ENCODE measurements around the gene DYRK1A. TPM values are rescaled to one million over a fixed set of nuclear protein-coding genes. Genes with fewer than 3 reads are reported as not detected.

Gene DYRK1A
- total and polyA plus RNA-seq, 2 of the 13 experiments (the other 11 are each of a cell fraction or from before 2014, with no cell fraction given), result 24.6 to 34.2 TPM

DNA sequence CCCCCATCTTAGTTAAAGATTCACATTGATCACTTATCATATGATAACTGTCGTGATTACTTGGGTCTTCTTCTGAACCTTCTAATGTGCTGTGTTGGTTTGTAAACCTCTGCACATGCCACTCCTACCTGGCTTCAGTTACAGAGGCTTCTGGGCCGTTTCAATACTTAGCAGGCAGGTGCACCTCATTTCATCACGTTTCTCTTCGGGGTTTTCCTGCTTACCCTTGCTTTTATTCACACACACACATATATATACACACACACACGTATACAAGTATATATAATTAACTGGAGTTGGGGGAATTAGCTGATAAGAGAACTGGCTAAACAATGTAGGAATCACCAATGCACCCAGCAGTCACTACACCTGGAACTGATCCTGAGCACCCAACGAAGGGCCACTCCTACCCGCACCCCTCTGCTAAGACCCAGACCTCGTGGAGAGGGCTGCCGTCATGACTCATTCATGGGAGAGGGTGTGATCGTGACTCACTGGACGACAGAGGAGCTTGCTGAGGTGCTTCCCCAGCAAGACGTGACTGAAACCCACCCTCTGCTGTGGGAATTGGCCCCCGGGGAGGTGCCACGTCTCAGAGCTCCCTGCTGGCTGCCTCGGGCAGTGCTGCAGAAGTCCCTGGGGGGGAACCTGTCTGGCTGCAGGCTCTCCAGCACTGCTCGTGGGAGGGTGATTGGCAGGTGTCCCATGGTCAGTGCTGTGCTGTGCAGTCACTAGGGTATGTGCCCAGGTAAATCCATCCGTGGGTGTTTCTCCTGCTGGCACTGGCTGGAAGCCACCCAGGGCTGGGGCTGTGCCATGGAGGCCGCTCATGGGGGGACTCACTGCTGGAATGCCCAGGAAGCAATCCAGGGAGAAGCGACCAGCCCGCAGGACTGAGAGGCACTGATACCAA, 166.6 kb downstream of the DYRK1A start:
- H2AFZ ChIP-seq (ENCODE audit: low read length), result no peak overlapping the region
- DNase-seq (ENCODE audit: low spot score), result no peak

GRCh38 chr21:37534431-37534830, 167.9 kb downstream of the DYRK1A start:
- ATAC-seq (no peak), FAIRE-seq (no peak), DNase-seq (ENCODE audit: low spot score) (no peak)
- no peak overlapping the region for H3K9ac ChIP-seq (ENCODE audit: insufficient read depth, low read depth, low read length)
- no peak overlapping the region for H2AFZ ChIP-seq (ENCODE audit: low read length)
- 5% methylated on average over 3 of the region's 3 CpGs for WGBS (ENCODE audit: low lambda C conversion rate)
- H3K9me3 ChIP-seq (ENCODE audit: low read length), result no peaks in the 10 kb centered on the region
- H3K79me2 ChIP-seq (ENCODE audit: insufficient read depth, low read length), result no peaks in the 10 kb centered on the region
- POLR2A ChIA-PET, result no interaction called here
- H3K4me3 ChIP-seq (replicated peaks in 1 of 3; ENCODE audit: insufficient read depth in 1 of 3, low read depth in 2 of 3, low read length in 3 of 3), result no peak overlapping the region
- in situ Hi-C loops (cut with HindIII; ENCODE audit: extremely low pct_ligation_motif_present, low pct_unique_long_range_greater_than_20kb) (no loop called here), intact Hi-C loops (cut with micrococcal nuclease; ENCODE audit: unreplicated experiment) (no loop called here)
- peaks cover 16% of the 10 kb centered on the region for H3K4me1 ChIP-seq (ENCODE audit: insufficient read depth, low read length)
- no peak overlapping the region for H3K4me2 ChIP-seq (ENCODE audit: low read depth, low read length)
- peaks cover 2 to 11% of the 10 kb centered on the region in 2 experiments; a peak in 4 of 5 replicates for H3K27me3 ChIP-seq (ENCODE audit: control insufficient read depth in 1 of 2, insufficient read depth in 2 of 2, low read length in 2 of 2)
- H3K27ac ChIP-seq (ENCODE audit: extremely low read length, insufficient read depth, low read length), result no peak overlapping the region
- no TSS peak for BruUV-seq (replicated peaks)
- CTCF ChIA-PET (ENCODE audit: low intra/inter-chr PET ratio, low total read pairs), result no interaction called here
- no peaks in the 10 kb centered on the region for H3K36me3 ChIP-seq (replicated peaks in 1 of 2; ENCODE audit: control insufficient read depth in 1 of 2, insufficient read depth in 2 of 2, low read length in 2 of 2)
- no peaks in the 10 kb centered on the region for H4K20me1 ChIP-seq (ENCODE audit: insufficient read depth, low read length)
- TF ChIP-seq, protein P1, sequence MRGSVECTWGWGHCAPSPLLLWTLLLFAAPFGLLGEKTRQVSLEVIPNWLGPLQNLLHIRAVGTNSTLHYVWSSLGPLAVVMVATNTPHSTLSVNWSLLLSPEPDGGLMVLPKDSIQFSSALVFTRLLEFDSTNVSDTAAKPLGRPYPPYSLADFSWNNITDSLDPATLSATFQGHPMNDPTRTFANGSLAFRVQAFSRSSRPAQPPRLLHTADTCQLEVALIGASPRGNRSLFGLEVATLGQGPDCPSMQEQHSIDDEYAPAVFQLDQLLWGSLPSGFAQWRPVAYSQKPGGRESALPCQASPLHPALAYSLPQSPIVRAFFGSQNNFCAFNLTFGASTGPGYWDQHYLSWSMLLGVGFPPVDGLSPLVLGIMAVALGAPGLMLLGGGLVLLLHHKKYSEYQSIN (CRISPR knock-in tag; IDR thresholded peaks at IDR 0.05; ENCODE audit: borderline replicate concordance), result no peak
- TF ChIP-seq KDM2A (CRISPR knock-in tag; IDR thresholded peaks at IDR 0.05; ENCODE audit: borderline replicate concordance, low read depth) (no peak), SMYD3 (CRISPR knock-in tag; IDR thresholded peaks at IDR 0.05) (no peak), DPF2 (CRISPR knock-in tag; IDR thresholded peaks at IDR 0.05; ENCODE audit: borderline replicate concordance, low read depth) (no peak), FIP1L1 (IDR thresholded peaks at IDR 0.05; ENCODE audit: borderline replicate concordance, insufficient read depth, low read depth, low read length) (no peak), TSC22D2 (CRISPR knock-in tag; IDR thresholded peaks at IDR 0.05; ENCODE audit: borderline replicate concordance) (no peak), ZNF704 (CRISPR knock-in tag; IDR thresholded peaks at IDR 0.05; ENCODE audit: borderline replicate concordance) (no peak), ZNF263 (CRISPR knock-in tag; IDR thresholded peaks at IDR 0.05) (no peak), ZNF17 (CRISPR knock-in tag; IDR thresholded peaks at IDR 0.05) (no peak)

More for the DNA sequence above, 166.6 kb downstream of the DYRK1A start:
- H3K4me3 ChIP-seq (replicated peaks in 1 of 3; ENCODE audit: insufficient read depth in 1 of 3, low read depth in 2 of 3, low read length in 3 of 3), result no peak overlapping the region
- BruUV-seq (replicated peaks), result no TSS peak
- H3K27me3 ChIP-seq (ENCODE audit: control insufficient read depth in 1 of 2, insufficient read depth in 2 of 2, low read length in 2 of 2), result peaks cover 2 to 11% of the 10 kb centered on the region in 2 experiments; a peak in 4 of 5 replicates
- peaks cover 9% of the 10 kb centered on the region for H3K4me1 ChIP-seq (ENCODE audit: insufficient read depth, low read length)
- intact Hi-C loops (cut with micrococcal nuclease; ENCODE audit: unreplicated experiment) (no loop called here), in situ Hi-C loops (cut with HindIII; ENCODE audit: extremely low pct_ligation_motif_present, low pct_unique_long_range_greater_than_20kb) (no loop called here)
- POLR2A ChIA-PET, result interaction anchor here (0.6 kb wide), 1 partner anchor 24 kb away, joined by 3 read pairs; no protein-coding TSS in a partner anchor
- TF ChIP-seq, protein P2, sequence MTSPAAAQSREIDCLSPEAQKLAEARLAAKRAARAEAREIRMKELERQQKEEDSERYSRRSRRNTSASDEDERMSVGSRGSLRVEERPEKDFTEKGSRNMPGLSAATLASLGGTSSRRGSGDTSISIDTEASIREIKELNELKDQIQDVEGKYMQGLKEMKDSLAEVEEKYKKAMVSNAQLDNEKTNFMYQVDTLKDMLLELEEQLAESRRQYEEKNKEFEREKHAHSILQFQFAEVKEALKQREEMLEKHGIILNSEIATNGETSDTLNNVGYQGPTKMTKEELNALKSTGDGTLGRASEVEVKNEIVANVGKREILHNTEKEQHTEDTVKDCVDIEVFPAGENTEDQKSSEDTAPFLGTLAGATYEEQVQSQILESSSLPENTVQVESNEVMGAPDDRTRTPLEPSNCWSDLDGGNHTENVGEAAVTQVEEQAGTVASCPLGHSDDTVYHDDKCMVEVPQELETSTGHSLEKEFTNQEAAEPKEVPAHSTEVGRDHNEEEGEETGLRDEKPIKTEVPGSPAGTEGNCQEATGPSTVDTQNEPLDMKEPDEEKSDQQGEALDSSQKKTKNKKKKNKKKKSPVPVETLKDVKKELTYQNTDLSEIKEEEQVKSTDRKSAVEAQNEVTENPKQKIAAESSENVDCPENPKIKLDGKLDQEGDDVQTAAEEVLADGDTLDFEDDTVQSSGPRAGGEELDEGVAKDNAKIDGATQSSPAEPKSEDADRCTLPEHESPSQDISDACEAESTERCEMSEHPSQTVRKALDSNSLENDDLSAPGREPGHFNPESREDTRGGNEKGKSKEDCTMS (CRISPR knock-in tag; conservative IDR thresholded peaks at IDR 0.05), result no peak
- TF ChIP-seq FOSL2 (CRISPR knock-in tag; IDR thresholded peaks at IDR 0.05), result peak; percentile 42; the same call in 1 of the 2 replicates
- H3K36me3 ChIP-seq (replicated peaks in 1 of 2; ENCODE audit: control insufficient read depth in 1 of 2, insufficient read depth in 2 of 2, low read length in 2 of 2), result no peaks in the 10 kb centered on the region
- FAIRE-seq (no peak), ATAC-seq (peak; percentile 61)
- CTCF ChIA-PET (ENCODE audit: low intra/inter-chr PET ratio, low total read pairs), result no interaction called here
- H3K9me3 ChIP-seq (ENCODE audit: low read length), result no peaks in the 10 kb centered on the region
- H3K79me2 ChIP-seq (ENCODE audit: insufficient read depth, low read length), result no peaks in the 10 kb centered on the region
- H4K20me1 ChIP-seq (ENCODE audit: insufficient read depth, low read length), result no peaks in the 10 kb centered on the region
- peak overlapping the region; percentile 53 for H3K4me2 ChIP-seq (ENCODE audit: low read depth, low read length)
- H3K9ac ChIP-seq (ENCODE audit: insufficient read depth, low read depth, low read length), result no peak overlapping the region
- 40% methylated on average over 11 of the region's 20 CpGs for WGBS (ENCODE audit: low lambda C conversion rate)
- H3K27ac ChIP-seq (ENCODE audit: extremely low read length, insufficient read depth, low read length), result no peak overlapping the region
